Osteoblast (primary cell): ENCODE measurements around the gene CDH15. TPM values are rescaled to one million over a fixed set of nuclear protein-coding genes. Genes with fewer than 3 reads are reported as not detected.

Experiments
- DNase-seq: peaks from one replicate; pipeline ENCODE4 v3.0.0; 2011; ENCODE audit warnings: low spot score, mixed read lengths; ENCODE audit not compliant: insufficient read length; ENCODE audit errors: missing footprints
- H2AFZ ChIP-seq: 2 replicates; pipeline ENCODE4 v1.6.0; 2011; ENCODE audit warnings: mild to moderate bottlenecking, low read length
- H3K27ac ChIP-seq: 2 replicates; pipeline ENCODE4 v1.5.1; 2011; ENCODE audit warnings: mild to moderate bottlenecking, low read depth, low read length, moderate library complexity
- H3K27me3 ChIP-seq: 2 replicates; pipeline ENCODE4 v1.6.0; 2012; ENCODE audit warnings: mild to moderate bottlenecking, control low read depth, inconsistent platforms, low read length, moderate library complexity; ENCODE audit not compliant: insufficient read depth
- H3K36me3 ChIP-seq: 2 replicates; pipeline ENCODE4 v1.5.1; 2011; ENCODE audit warnings: mild to moderate bottlenecking, low read length, control low read depth, moderate library complexity; ENCODE audit not compliant: insufficient read depth
- H3K4me1 ChIP-seq: 2 replicates; pipeline ENCODE4 v1.5.1; 2011; ENCODE audit warnings: mild to moderate bottlenecking, low read length, control low read depth, moderate library complexity; ENCODE audit not compliant: insufficient read depth
- H3K4me2 ChIP-seq: 2 replicates; pipeline ENCODE4 v1.6.0; 2011; ENCODE audit warnings: mild to moderate bottlenecking, low read length; ENCODE audit not compliant: insufficient read depth
- H3K4me3 ChIP-seq: fragments of 200-600 bp; sonication (generic); 3 replicates; pipeline ENCODE4 v1.5.1; 2012; ENCODE audit warnings: mild to moderate bottlenecking, low read length, inconsistent platforms; ENCODE audit not compliant: insufficient read depth
- H3K79me2 ChIP-seq: 2 replicates; pipeline ENCODE4 v1.6.0; 2012; ENCODE audit warnings: mild to moderate bottlenecking, low read length, control low read depth, inconsistent platforms; ENCODE audit not compliant: insufficient read depth
- H3K9me3 ChIP-seq: 2 replicates; pipeline ENCODE4 v1.5.1; 2011; ENCODE audit warnings: low read depth, low read length, control low read depth
- H4K20me1 ChIP-seq: 2 replicates; pipeline ENCODE4 v1.6.0; 2012; ENCODE audit warnings: mild to moderate bottlenecking, low read length, control low read depth; ENCODE audit not compliant: insufficient read depth
- total RNA-seq: library from RNA; depleted of rRNA; stranded (reverse); fragments of >200 nt; gene quantifications from 2 replicates; pipeline ENCODE4 v1.2.3, GENCODE V29; 2012
- TF ChIP-seq, protein P1 (sequence below): IDR thresholded peaks from 2 replicates; pipeline ENCODE4 v1.5.1; 2011; ENCODE audit warnings: mild to moderate bottlenecking, low read depth, low read length, moderate library complexity; ENCODE audit errors: extremely low read depth

The CDH15 gene
- total RNA-seq, 1 donor: 2.2 TPM

DNA sequence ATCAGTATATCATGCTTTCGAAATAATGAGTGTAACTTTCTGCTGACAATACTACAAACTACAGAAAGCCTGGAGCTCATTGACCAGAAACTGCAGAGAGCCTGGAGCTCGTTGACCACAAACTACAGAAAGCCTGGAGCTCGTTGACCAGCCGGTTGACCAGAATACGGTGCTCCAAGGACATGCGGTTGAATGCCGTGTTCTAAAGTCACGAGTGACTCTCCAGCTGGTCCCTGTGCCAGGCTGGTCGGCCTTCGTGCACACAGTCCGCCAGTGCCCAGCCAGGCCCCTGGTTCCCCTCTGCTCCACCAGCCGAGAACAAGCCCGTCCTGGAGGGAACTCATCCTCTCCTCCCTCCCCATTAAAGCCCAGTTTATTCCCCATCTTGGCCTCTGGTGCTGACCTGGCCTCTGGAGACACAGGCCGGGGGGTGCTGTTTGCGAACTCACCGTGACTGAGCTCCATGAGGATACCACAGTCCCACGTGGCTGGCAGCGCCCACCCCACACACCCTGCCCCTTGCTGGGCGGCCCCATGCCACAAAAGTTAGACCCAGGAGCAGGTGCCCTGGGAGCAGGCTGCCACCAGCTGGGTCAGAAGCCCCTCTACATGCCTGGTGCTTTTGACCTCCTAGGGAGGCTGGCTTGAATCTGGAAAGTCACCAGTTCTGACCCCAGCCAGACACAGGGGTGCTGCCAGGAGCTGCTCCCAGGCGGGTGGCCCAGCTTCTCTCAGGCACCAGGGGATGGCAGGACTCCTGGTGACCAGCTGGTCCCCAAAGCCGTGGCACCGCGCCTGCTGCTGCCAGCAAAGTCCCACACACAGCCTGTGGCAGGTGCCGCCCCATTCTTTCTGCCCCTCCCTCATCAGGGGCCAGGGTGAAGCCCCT is 15.5 kb upstream of the CDH15 start:
- Histone ChIP-seq H3K27ac (no peak overlapping the region), H3K9me3 (no peaks in the 10 kb centered on the region), H3K4me1 (peaks cover 17% of the 10 kb centered on the region), H3K27me3 (peaks cover 2% of the 10 kb centered on the region), H3K4me3 (no peak overlapping the region), H3K79me2 (no peaks in the 10 kb centered on the region), H2AFZ (no peak overlapping the region), H3K36me3 (peaks cover 3% of the 10 kb centered on the region), H4K20me1 (peaks cover 2% of the 10 kb centered on the region), H3K4me2 (no peak overlapping the region)
- TF ChIP-seq, protein P1, sequence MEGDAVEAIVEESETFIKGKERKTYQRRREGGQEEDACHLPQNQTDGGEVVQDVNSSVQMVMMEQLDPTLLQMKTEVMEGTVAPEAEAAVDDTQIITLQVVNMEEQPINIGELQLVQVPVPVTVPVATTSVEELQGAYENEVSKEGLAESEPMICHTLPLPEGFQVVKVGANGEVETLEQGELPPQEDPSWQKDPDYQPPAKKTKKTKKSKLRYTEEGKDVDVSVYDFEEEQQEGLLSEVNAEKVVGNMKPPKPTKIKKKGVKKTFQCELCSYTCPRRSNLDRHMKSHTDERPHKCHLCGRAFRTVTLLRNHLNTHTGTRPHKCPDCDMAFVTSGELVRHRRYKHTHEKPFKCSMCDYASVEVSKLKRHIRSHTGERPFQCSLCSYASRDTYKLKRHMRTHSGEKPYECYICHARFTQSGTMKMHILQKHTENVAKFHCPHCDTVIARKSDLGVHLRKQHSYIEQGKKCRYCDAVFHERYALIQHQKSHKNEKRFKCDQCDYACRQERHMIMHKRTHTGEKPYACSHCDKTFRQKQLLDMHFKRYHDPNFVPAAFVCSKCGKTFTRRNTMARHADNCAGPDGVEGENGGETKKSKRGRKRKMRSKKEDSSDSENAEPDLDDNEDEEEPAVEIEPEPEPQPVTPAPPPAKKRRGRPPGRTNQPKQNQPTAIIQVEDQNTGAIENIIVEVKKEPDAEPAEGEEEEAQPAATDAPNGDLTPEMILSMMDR: no peak
- DNase-seq: peak; percentile 89

DNA sequence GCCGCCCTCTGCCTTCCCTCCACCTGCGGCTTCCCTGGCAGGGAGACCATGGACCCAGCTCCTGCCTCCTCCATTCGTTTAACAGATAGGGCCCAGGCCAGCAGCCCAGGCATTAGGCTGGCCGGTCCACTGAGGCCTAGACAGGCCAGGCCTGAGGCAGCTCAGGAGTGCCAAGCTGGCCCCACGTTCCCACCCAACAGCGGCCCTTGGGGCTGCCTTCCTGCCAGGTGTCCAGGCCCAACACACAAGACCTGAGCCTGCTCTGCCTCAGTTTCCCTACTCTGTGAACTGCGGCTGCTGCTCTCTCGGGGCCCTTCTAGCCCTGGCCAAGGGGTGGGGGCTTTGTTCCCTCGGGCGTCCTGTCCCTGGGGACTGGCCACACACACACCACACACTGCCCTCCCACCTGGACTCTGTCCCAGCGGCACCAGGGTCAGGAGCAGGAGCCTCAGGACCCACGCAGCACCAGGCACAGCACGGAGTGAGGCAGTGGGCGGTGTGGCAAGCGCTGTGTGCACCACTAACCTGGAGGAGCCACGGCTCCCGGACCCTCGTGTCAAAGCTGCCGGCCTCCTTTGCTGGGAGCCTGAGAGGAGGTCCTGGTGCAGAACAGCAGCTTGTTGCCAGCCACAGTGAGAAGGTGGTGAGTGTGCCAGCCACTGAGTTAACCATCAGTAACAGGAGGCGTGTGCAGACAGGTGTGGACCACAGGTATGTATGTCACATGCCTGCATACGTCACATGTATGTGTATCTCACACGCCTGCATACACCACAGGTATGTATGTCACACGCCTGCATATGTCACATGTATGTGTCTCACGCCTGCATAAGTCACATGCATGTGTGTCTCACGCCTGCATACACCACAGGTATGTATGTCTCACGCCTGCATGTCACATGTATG is 14.6 kb upstream of the CDH15 start:
- Histone ChIP-seq H3K36me3 (no peaks in the 10 kb centered on the region), H3K27ac (no peak overlapping the region), H3K4me3 (no peak overlapping the region), H2AFZ (no peak overlapping the region), H4K20me1 (peaks cover 2% of the 10 kb centered on the region), H3K9me3 (no peaks in the 10 kb centered on the region), H3K4me2 (no peak overlapping the region), H3K27me3 (peaks cover 2% of the 10 kb centered on the region), H3K4me1 (peaks cover 17% of the 10 kb centered on the region), H3K79me2 (no peaks in the 10 kb centered on the region)
- TF ChIP-seq, protein P1: no peak
- DNase-seq: peak; percentile 88

DNA sequence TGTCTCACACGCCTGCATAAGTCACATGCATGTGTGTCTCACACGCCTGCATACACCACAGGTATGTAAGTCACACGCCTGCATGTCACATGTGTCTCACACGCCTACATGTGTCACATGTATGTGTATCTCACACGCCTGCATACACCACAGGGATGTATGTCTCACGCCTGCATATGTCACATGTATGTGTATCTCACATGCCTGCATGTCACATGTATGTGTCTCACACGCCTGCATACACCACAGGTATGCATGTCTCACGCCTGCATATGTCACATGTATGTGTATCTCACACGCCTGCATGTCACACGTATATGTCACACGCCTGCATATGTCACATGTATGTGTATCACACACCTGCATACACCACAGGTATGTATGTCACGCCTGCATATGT is 13.8 kb upstream of the CDH15 start:
- peaks cover 2% of the 10 kb centered on the region for H3K27me3 ChIP-seq
- H3K4me1 ChIP-seq: peaks cover 17% of the 10 kb centered on the region
- H3K27ac ChIP-seq: no peak overlapping the region
- DNase-seq: no peak
- H2AFZ ChIP-seq: no peak overlapping the region
- no peaks in the 10 kb centered on the region for H3K79me2 ChIP-seq
- H4K20me1 ChIP-seq: peaks cover 2% of the 10 kb centered on the region
- H3K4me2 ChIP-seq: no peak overlapping the region
- no peaks in the 10 kb centered on the region for H3K36me3 ChIP-seq
- no peak overlapping the region for H3K4me3 ChIP-seq
- no peaks in the 10 kb centered on the region for H3K9me3 ChIP-seq
- TF ChIP-seq, protein P1: no peak
